Measurements from ENCODE around the gene TMEM120B. TPM values are rescaled to one million over a fixed set of nuclear protein-coding genes. Genes with fewer than 3 reads are reported as not detected.

TMEM120B gene
- total and polyA plus RNA-seq, 2 of the 13 experiments (the other 11 are each of a cell fraction or from before 2014, with no cell fraction given), result 7.1 to 12.9 TPM

DNA sequence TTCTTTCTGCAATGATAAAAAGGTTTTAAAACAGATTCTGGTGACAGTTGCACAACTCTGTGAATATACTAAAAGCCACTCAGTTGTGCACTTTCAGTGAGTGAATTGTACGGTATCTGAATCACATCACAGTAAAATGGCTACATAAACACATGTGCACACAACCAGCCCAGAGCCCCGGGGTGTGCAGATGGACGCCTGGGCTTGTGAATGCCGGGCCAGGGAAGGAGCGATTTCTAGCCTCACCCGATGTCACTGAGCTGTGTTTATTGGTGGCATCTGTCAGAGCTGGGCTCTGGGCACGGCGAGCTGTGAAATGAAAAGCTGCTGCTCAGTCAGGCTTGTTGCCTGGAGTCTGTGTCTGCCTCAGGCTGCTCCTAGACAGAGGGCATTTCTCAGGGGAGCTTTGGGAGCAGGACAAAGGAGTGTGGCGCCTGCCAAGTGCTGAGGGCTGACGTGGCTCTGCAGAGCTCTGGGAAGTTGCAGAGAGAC is 55.0 kb downstream of the TMEM120B start (continued):
- no peak for TF ChIP-seq TBX3 (IDR thresholded peaks at IDR 0.05; ENCODE audit: borderline replicate concordance)

DNA sequence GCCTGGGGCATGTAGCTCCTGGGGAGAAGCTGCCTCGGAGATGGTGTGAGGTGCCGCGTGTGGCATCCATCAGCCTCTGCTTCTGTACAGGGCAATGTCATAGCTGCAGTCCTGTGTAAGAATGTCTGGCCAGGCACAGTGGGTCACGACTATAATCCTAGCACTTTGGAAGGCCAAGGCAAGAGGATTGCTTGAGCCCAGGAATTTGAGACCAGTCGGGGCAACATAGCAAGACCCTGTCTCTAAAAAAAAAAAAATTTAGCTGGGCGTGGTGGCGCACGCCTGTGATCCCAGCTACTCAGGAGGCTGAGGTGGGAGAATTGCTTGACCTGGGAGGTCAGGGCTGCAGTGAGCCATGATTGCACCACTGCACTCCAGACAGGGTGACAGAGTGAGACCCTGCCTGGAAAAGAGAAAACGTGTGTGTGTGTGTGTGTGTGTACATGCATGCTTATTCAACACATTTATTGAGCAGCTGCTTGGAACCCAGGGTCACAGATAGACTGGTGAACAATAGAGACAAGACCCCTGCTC is 56.8 kb downstream of the TMEM120B start:
- Histone ChIP-seq H3K9me3 (ENCODE audit: low read length) (no peaks in the 10 kb centered on the region), H3K4me1 (ENCODE audit: insufficient read depth, low read length) (peaks cover 35% of the 10 kb centered on the region), H3K27me3 (ENCODE audit: control insufficient read depth in 1 of 2, insufficient read depth in 2 of 2, low read length in 2 of 2) (no peaks in the 10 kb centered on the region), H3K27ac (ENCODE audit: extremely low read length, insufficient read depth, low read length) (peak overlapping the region; percentile 67), H3K36me3 (replicated peaks in 1 of 2; ENCODE audit: control insufficient read depth in 1 of 2, insufficient read depth in 2 of 2, low read length in 2 of 2) (no peaks in the 10 kb centered on the region), H3K79me2 (ENCODE audit: insufficient read depth, low read length) (no peaks in the 10 kb centered on the region), H3K4me2 (ENCODE audit: low read depth, low read length) (peak overlapping the region; percentile 73), H4K20me1 (ENCODE audit: insufficient read depth, low read length) (no peaks in the 10 kb centered on the region), H3K9ac (ENCODE audit: insufficient read depth, low read depth, low read length) (no peak overlapping the region), H3K4me3 (replicated peaks in 1 of 3; ENCODE audit: insufficient read depth in 1 of 3, low read depth in 2 of 3, low read length in 3 of 3) (peak overlapping the region in 1 of 3 experiments; percentile 58; a peak in 1 of 6 replicates), H2AFZ (ENCODE audit: low read length) (no peak overlapping the region)
- ATAC-seq (no peak), FAIRE-seq (no peak), DNase-seq (ENCODE audit: low spot score) (no peak)
- ChIA-PET POLR2A (interaction anchor here (0.7 to 1.3 kb wide), 5 partner anchors 20 to 76 kb away, joined by 3 to 4 read pairs (median 3); partner anchors contain the start of genes RHOF and TMEM120B), CTCF (ENCODE audit: low intra/inter-chr PET ratio, low total read pairs) (interaction anchor here (1.0 kb wide), 1 partner anchor 72 kb away, joined by 3 read pairs; no protein-coding TSS in a partner anchor)
- intact Hi-C loops (cut with micrococcal nuclease; ENCODE audit: unreplicated experiment), result no loop called here
- BruUV-seq (replicated peaks), result no TSS peak
- 90% methylated on average over 9 of the region's 9 CpGs for WGBS (ENCODE audit: low lambda C conversion rate)
- in situ Hi-C loops (cut with HindIII; ENCODE audit: extremely low pct_ligation_motif_present, low pct_unique_long_range_greater_than_20kb), result no loop called here
- peak; percentile 84 for TF ChIP-seq ZNF121 (CRISPR knock-in tag; IDR thresholded peaks at IDR 0.05)
- 0 out of 2 replicates have a peak, but pooled peaks have one; percentile 1 for TF ChIP-seq RFXAP (CRISPR knock-in tag; IDR thresholded peaks at IDR 0.05; ENCODE audit: borderline replicate concordance)
- TF ChIP-seq ZNF572 (CRISPR knock-in tag; IDR thresholded peaks at IDR 0.05), result peak; percentile 46; the same call in 1 of the 2 replicates
- no peak for TF ChIP-seq NFKB2 (CRISPR knock-in tag; IDR thresholded peaks at IDR 0.05; ENCODE audit: borderline replicate concordance)
- TF ChIP-seq SMARCE1 (IDR thresholded peaks at IDR 0.05; ENCODE audit: borderline replicate concordance), result no peak
- TF ChIP-seq NFIB (CRISPR knock-in tag; IDR thresholded peaks at IDR 0.05; ENCODE audit: borderline replicate concordance), result no peak
- TF ChIP-seq, protein P1, sequence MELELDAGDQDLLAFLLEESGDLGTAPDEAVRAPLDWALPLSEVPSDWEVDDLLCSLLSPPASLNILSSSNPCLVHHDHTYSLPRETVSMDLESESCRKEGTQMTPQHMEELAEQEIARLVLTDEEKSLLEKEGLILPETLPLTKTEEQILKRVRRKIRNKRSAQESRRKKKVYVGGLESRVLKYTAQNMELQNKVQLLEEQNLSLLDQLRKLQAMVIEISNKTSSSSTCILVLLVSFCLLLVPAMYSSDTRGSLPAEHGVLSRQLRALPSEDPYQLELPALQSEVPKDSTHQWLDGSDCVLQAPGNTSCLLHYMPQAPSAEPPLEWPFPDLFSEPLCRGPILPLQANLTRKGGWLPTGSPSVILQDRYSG (CRISPR knock-in tag; IDR thresholded peaks at IDR 0.05), result no peak
- TF ChIP-seq ZNF709 (CRISPR knock-in tag; IDR thresholded peaks at IDR 0.05), result 0 out of 2 replicates have a peak, but pooled peaks have one; percentile 6
- 0 out of 2 replicates have a peak, but pooled peaks have one; percentile 41 for TF ChIP-seq ZNF589 (CRISPR knock-in tag; conservative IDR thresholded peaks at IDR 0.05)
- no peak for TF ChIP-seq BCL6 (CRISPR knock-in tag; IDR thresholded peaks at IDR 0.05)
- TF ChIP-seq NRL (CRISPR knock-in tag; IDR thresholded peaks at IDR 0.05; ENCODE audit: borderline replicate concordance), result no peak
- TF ChIP-seq ZNF460 (CRISPR knock-in tag; IDR thresholded peaks at IDR 0.05; ENCODE audit: borderline replicate concordance), result peak; percentile 96
- TF ChIP-seq ZNF292 (CRISPR knock-in tag; IDR thresholded peaks at IDR 0.05; ENCODE audit: borderline replicate concordance, low read depth), result peak; percentile 22; the same call in 1 of the 2 replicates
- no peak for TF ChIP-seq FOXP1 (IDR thresholded peaks at IDR 0.05)
- no peak for TF ChIP-seq FOXP1 (CRISPR knock-in tag; IDR thresholded peaks at IDR 0.05)
- TF ChIP-seq ZNF230 (CRISPR knock-in tag; IDR thresholded peaks at IDR 0.05), result 0 out of 2 replicates have a peak, but pooled peaks have one; percentile 22
- TF ChIP-seq, protein P2, sequence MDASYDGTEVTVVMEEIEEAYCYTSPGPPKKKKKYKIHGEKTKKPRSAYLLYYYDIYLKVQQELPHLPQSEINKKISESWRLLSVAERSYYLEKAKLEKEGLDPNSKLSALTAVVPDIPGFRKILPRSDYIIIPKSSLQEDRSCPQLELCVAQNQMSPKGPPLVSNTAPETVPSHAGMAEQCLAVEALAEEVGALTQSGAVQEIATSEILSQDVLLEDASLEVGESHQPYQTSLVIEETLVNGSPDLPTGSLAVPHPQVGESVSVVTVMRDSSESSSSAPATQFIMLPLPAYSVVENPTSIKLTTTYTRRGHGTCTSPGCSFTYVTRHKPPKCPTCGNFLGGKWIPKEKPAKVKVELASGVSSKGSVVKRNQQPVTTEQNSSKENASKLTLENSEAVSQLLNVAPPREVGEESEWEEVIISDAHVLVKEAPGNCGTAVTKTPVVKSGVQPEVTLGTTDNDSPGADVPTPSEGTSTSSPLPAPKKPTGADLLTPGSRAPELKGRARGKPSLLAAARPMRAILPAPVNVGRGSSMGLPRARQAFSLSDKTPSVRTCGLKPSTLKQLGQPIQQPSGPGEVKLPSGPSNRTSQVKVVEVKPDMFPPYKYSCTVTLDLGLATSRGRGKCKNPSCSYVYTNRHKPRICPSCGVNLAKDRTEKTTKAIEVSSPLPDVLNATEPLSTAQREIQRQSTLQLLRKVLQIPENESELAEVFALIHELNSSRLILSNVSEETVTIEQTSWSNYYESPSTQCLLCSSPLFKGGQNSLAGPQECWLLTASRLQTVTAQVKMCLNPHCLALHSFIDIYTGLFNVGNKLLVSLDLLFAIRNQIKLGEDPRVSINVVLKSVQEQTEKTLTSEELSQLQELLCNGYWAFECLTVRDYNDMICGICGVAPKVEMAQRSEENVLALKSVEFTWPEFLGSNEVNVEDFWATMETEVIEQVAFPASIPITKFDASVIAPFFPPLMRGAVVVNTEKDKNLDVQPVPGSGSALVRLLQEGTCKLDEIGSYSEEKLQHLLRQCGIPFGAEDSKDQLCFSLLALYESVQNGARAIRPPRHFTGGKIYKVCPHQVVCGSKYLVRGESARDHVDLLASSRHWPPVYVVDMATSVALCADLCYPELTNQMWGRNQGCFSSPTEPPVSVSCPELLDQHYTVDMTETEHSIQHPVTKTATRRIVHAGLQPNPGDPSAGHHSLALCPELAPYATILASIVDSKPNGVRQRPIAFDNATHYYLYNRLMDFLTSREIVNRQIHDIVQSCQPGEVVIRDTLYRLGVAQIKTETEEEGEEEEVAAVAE (CRISPR knock-in tag; IDR thresholded peaks at IDR 0.05; ENCODE audit: borderline replicate concordance), result no peak
- TF ChIP-seq NR2F6 (IDR thresholded peaks at IDR 0.05), result peak; percentile 55; the same call in 1 of the 2 replicates
- peak; percentile 17; the same call in 1 of the 2 replicates for TF ChIP-seq NR2F6 (CRISPR knock-in tag; IDR thresholded peaks at IDR 0.05)
